Colon (tissue), 2 donors: ENCODE data around the gene ZNF592.
"Not testable (repeated sequence)": the region's sequence is repeated elsewhere in the genome, so short reads cannot be mapped to it uniquely, and the experiment has no call there.

ENCODE experiments used
- FAIRE-seq: peaks from 2 replicates; lab custom pipeline; 2012; peaks lifted over from hg19 to GRCh38; lab: Jason Lieb, UNC
- donor health status: control.
- donor health status: control.

ZNF592 gene

GRCh38 chr15:84748274-84749110 is at the start of gene ZNF592:
Gene ZNF592, plus strand, starts transcription at chr15:84748592. Its CDS starts 34,084 bp downstream, at chr15:84782676.
- no peak for FAIRE-seq

- no peak for FAIRE-seq
These were observed 48.7 kb upstream of the ZNF592 start for GRCh38 chr15:84699538-84700191.

- no peak for FAIRE-seq
These were observed 45.4 kb upstream of the ZNF592 start for GRCh38 chr15:84702961-84703482.

- FAIRE-seq, result no peak
These were observed 44.6 kb upstream of the ZNF592 start for GRCh38 chr15:84703808-84704207.

- no peak for FAIRE-seq
These were observed 34.0 kb upstream of the ZNF592 start for GRCh38 chr15:84714372-84714771.

GRCh38 chr15:84714821-84715220 is 33.6 kb upstream of the ZNF592 start:
- no peak for FAIRE-seq

GRCh38 chr15:84715441-84716035 is 32.9 kb upstream of the ZNF592 start:
- no peak for FAIRE-seq

GRCh38 chr15:84716036-84716732 is 32.2 kb upstream of the ZNF592 start, which contains the start of gene SEC11A:
Gene SEC11A, minus strand, starts transcription at chr15:84716139. Its CDS starts 64 bp downstream, at chr15:84716075.
- FAIRE-seq, result no peak

GRCh38 chr15:84721371-84721770 is 27.0 kb upstream of the ZNF592 start:
- no peak for FAIRE-seq

- no peak for FAIRE-seq
These were observed 25.8 kb upstream of the ZNF592 start for GRCh38 chr15:84722628-84723027.

- FAIRE-seq, result no peak
These were observed 23.3 kb upstream of the ZNF592 start for GRCh38 chr15:84725001-84725491.

- no peak for FAIRE-seq
These were observed 21.0 kb upstream of the ZNF592 start for GRCh38 chr15:84727429-84727828.

GRCh38 chr15:84731774-84732173 is 16.6 kb upstream of the ZNF592 start:
- no peak for FAIRE-seq

GRCh38 chr15:84734794-84735479 is 13.5 kb upstream of the ZNF592 start:
- no peak for FAIRE-seq

GRCh38 chr15:84735480-84736061 is 12.8 kb upstream of the ZNF592 start:
- FAIRE-seq, result not testable (repeated sequence)

GRCh38 chr15:84736375-84736774 is 12.0 kb upstream of the ZNF592 start:
- FAIRE-seq, result no peak

GRCh38 chr15:84737005-84737404 is 11.4 kb upstream of the ZNF592 start:
- FAIRE-seq, result no peak

- FAIRE-seq, result no peak
These were observed 7.7 kb upstream of the ZNF592 start for GRCh38 chr15:84740691-84741090.

GRCh38 chr15:84741121-84741520 is 7.3 kb upstream of the ZNF592 start:
- no peak for FAIRE-seq

- no peak for FAIRE-seq
These were observed 747 bp upstream of the ZNF592 start for GRCh38 chr15:84747416-84748273.
